H1 (cell line): ENCODE results near the gene GLS2. TPM values are rescaled to one million over a fixed set of nuclear protein-coding genes. Genes with fewer than 3 reads are reported as not detected.

Experiments used
- CBX5 ChIP-seq: fragments of 300-800, 300-1000 bp; sonication (generic); IDR thresholded peaks from 2 replicates; pipeline ENCODE4 v1.7.1; 2016; ENCODE audit warnings: antibody characterized with exemption, low read length, low read depth
- CHD7 ChIP-seq: fragments of 300-600 bp; sonication (generic); IDR thresholded peaks from 2 replicates; pipeline ENCODE4 v1.7.1; 2012; ENCODE audit warnings: low read length, moderate library complexity, mild to moderate bottlenecking, inconsistent platforms; ENCODE audit not compliant: insufficient replicate concordance
- E2F6 ChIP-seq: IDR thresholded peaks from 2 replicates; pipeline ENCODE4 v1.6.1; 2012; ENCODE audit warnings: inconsistent platforms
- FOSL1 ChIP-seq: IDR thresholded peaks from 2 replicates; pipeline ENCODE4 v1.6.1; 2011; ENCODE audit warnings: mild to moderate bottlenecking, low read depth, low read length, moderate library complexity; ENCODE audit not compliant: insufficient read depth
- KDM1A ChIP-seq: fragments of 200-600, 300-600 bp; sonication (generic); IDR thresholded peaks from 2 replicates; pipeline ENCODE4 v1.7.1; 2016; ENCODE audit warnings: mild to moderate bottlenecking, low read length, borderline replicate concordance
- PHF8 ChIP-seq: fragments of 200-600 bp; sonication (generic); conservative IDR thresholded peaks from 2 replicates; pipeline ENCODE4 v1.7.1; 2012; ENCODE audit warnings: low read depth, mild to moderate bottlenecking, inconsistent platforms, low read length, moderate library complexity
- POLR2AphosphoS5 ChIP-seq: IDR thresholded peaks from 2 replicates; pipeline ENCODE4 v1.6.1; 2011; ENCODE audit warnings: low read depth, low read length
- RFX5 ChIP-seq: IDR thresholded peaks from 2 replicates; pipeline ENCODE4 v1.6.1; 2011; ENCODE audit warnings: low read depth, low read length, improper control_type of control experiment, borderline replicate concordance
- SP2 ChIP-seq: IDR thresholded peaks from 2 replicates; pipeline ENCODE4 v1.6.1; 2012; ENCODE audit warnings: mild to moderate bottlenecking, low read length, inconsistent platforms
- SP4 ChIP-seq: IDR thresholded peaks from 2 replicates; pipeline ENCODE4 v1.6.1; 2012; ENCODE audit warnings: low read length, inconsistent platforms
- YY1 ChIP-seq: IDR thresholded peaks from 2 replicates; pipeline ENCODE4 v1.6.1; 2011; ENCODE audit warnings: low read depth, mild to moderate bottlenecking, low read length
- polyA plus RNA-seq, 7 experiments: library from polyadenylated mRNA; depleted of rRNA in 3 of 7; stranded (reverse) in 5 of 7; unstranded in 2 of 7; fragments of >200 nt in 5 of 7; fragments of 200-250 nt in 2 of 7; gene quantifications; 1 replicate in 5 of 7; 2 replicates in 1 of 7; 4 replicates in 1 of 7; pipeline versions ENCODE4 v1.2.1 to v1.2.3, GENCODE V29; 2011 to 2013; ENCODE audit warnings: missing spikeins in 2 of 7, mixed read lengths in 2 of 7
- total RNA-seq: library from RNA; stranded (reverse); fragmentation: NEBNext Ultra II Directional; extraction: Animal tissue kit (Norgen Biotek cat#: 25700); gene quantifications from 2 replicates; pipeline ENCODE4 v1.2.1, GENCODE V29; 2021

The GLS2 gene
- total and polyA plus RNA-seq, 2 of the 8 experiments (the other 6 are each of a cell fraction or from before 2014, with no cell fraction given), result 14.5 to 20.1 TPM

DNA sequence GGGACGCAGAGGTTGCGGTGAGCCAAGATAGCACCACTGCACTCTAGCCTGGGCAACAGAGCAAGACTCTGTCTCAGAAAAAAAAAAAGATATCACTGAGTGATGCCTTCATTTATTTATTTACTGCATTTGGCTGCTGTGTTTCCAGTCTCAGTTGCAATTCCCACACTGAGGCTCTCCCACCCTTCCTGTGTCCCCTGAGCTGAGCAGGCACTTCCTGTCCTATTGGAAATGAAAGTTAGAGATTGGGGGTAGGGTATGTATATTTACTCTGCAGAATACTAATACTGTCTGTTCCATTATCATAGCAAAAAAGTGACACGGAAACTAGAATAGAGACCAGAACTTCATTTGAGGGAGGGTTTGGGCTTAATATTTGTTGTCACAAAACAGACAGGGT lies 32.1 kb upstream of the GLS2 start (continued):
- TF ChIP-seq CHD7 (no peak), FOSL1 (no peak), POLR2AphosphoS5 (no peak), SP2 (no peak), SP4 (no peak), KDM1A (no peak), RFX5 (no peak), E2F6 (no peak), YY1 (no peak), CBX5 (no peak), PHF8 (no peak)
